ENCODE results near the gene AUTS2. TPM values are rescaled to one million over a fixed set of nuclear protein-coding genes. Genes with fewer than 3 reads are reported as not detected.

The AUTS2 gene
- total and polyA plus RNA-seq, 10 of the 15 experiments (the other 5 are each of a cell fraction or from before 2014, with no cell fraction given): 6.4 to 55.6 (median 21.6) TPM

DNA sequence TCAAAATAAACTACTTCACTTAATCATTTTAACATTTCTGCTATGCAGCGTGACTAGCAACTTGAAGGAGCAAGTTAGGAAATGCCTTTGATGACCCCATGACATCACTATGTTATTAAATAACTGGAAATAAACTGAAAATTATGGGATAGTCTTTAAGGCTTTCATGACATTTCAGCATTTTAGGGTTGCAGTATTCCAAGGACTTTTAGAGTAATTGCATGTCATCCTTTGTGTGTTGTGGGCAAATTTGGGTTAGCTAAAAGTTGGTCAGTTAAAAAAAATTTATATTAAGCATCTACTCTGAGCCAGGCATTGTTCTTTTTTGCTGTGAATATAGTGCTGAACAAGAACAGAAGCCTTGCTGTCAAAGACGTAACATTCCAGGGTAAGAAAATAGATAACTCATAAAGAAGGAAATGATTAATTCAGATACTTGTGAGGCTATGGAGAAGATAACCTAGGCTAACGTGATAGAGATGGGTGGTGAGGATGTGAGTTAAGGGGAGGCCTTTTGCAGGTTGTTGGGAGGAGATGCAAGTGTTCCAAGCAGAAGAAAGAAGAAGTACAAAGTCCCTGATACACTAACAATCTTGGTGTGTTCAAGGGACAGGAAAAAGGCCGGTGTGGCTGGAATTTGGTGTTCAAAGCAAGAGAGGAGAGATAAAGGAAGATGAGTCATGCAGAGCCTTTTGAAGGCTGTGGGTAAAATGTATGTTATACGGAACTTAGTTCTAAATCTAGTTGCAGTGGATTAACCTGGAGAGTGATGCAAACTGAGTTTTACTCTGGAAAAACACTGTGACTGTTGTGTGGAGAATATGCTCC lies 610.2 kb downstream of the AUTS2 start:
- TSS peak; percentile 27 for BruUV-seq (replicated peaks)
- H3K27me3 ChIP-seq (replicated peaks in 1 of 2; ENCODE audit: control insufficient read depth in 2 of 2, insufficient read depth in 2 of 2, low read length in 1 of 2): no peaks in the 10 kb centered on the region
- in situ Hi-C loops (cut with MboI) (no loop called here), intact Hi-C loops (cut with micrococcal nuclease; ENCODE audit: unreplicated experiment) (no loop called here)
- DNase-seq (ENCODE audit: low read depth, low spot score): no peak
- ChIA-PET POLR2A (no interaction called here), RAD21 (ENCODE audit: unreplicated experiment) (no interaction called here), SMC1A (ENCODE audit: uncharacterized antibody, unreplicated experiment) (interaction anchor here (0.9 kb wide), 1 partner anchor 9 kb away, joined by 3 read pairs; no protein-coding TSS in a partner anchor), CTCF (no interaction called here)
- H2AFZ ChIP-seq (ENCODE audit: control insufficient read depth, low read depth, low read length): no peak overlapping the region
- 25% methylated on average over 5 of the region's 5 CpGs for WGBS (ENCODE audit: insufficient coverage, insufficient replicate concordance, low lambda C conversion rate, missing lambda C conversion rate)
- H3K4me1 ChIP-seq (ENCODE audit: control insufficient read depth, insufficient read depth, low read length): no peaks in the 10 kb centered on the region
- H3K9ac ChIP-seq (ENCODE audit: control insufficient read depth, insufficient read depth, low read length): no peak overlapping the region
- no peaks in the 10 kb centered on the region for H4K20me1 ChIP-seq (ENCODE audit: control insufficient read depth, insufficient read depth)
- no peak overlapping the region for H3K4me3 ChIP-seq
- no peak overlapping the region for H3K27ac ChIP-seq (ENCODE audit: control insufficient read depth, insufficient read depth)
- H3K79me2 ChIP-seq (ENCODE audit: control insufficient read depth, insufficient read depth, low read length): no peaks in the 10 kb centered on the region
- H3K36me3 ChIP-seq (ENCODE audit: control insufficient read depth in 2 of 2, insufficient read depth in 2 of 2, low read length in 1 of 2): no peaks in the 10 kb centered on the region
- H3K4me2 ChIP-seq (ENCODE audit: control insufficient read depth, insufficient read depth): no peak overlapping the region
- ATAC-seq: no peak
- H3K9me3 ChIP-seq (replicated peaks; ENCODE audit: control insufficient read depth, insufficient read depth, low read length): no peaks in the 10 kb centered on the region
- no peak for FAIRE-seq
- no peak for TF ChIP-seq ZNF207 (IDR thresholded peaks at IDR 0.05; ENCODE audit: borderline replicate concordance)
- TF ChIP-seq ATF2 (IDR thresholded peaks at IDR 0.05; ENCODE audit: low read length): no peak
- no peak for TF ChIP-seq CREB1 (IDR thresholded peaks at IDR 0.05; ENCODE audit: low read depth)
- TF ChIP-seq HSF1 (IDR thresholded peaks at IDR 0.05; ENCODE audit: low read depth, low read length): no peak
- TF ChIP-seq, protein P1, sequence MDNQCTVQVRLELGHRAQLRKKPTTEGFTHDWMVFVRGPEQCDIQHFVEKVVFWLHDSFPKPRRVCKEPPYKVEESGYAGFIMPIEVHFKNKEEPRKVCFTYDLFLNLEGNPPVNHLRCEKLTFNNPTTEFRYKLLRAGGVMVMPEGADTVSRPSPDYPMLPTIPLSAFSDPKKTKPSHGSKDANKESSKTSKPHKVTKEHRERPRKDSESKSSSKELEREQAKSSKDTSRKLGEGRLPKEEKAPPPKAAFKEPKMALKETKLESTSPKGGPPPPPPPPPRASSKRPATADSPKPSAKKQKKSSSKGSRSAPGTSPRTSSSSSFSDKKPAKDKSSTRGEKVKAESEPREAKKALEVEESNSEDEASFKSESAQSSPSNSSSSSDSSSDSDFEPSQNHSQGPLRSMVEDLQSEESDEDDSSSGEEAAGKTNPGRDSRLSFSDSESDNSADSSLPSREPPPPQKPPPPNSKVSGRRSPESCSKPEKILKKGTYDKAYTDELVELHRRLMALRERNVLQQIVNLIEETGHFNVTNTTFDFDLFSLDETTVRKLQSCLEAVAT (IDR thresholded peaks at IDR 0.05): no peak
- TF ChIP-seq BCL3 (IDR thresholded peaks at IDR 0.05; ENCODE audit: borderline replicate concordance, insufficient read depth, low read depth, low read length, poor library complexity, severe bottlenecking): no peak
- no peak for TF ChIP-seq KLF5 (IDR thresholded peaks at IDR 0.05; ENCODE audit: partially characterized antibody)
- TF ChIP-seq, protein P2, sequence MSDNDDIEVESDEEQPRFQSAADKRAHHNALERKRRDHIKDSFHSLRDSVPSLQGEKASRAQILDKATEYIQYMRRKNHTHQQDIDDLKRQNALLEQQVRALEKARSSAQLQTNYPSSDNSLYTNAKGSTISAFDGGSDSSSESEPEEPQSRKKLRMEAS (IDR thresholded peaks at IDR 0.05; ENCODE audit: low read depth, low read length): no peak
- TF ChIP-seq, protein P3, sequence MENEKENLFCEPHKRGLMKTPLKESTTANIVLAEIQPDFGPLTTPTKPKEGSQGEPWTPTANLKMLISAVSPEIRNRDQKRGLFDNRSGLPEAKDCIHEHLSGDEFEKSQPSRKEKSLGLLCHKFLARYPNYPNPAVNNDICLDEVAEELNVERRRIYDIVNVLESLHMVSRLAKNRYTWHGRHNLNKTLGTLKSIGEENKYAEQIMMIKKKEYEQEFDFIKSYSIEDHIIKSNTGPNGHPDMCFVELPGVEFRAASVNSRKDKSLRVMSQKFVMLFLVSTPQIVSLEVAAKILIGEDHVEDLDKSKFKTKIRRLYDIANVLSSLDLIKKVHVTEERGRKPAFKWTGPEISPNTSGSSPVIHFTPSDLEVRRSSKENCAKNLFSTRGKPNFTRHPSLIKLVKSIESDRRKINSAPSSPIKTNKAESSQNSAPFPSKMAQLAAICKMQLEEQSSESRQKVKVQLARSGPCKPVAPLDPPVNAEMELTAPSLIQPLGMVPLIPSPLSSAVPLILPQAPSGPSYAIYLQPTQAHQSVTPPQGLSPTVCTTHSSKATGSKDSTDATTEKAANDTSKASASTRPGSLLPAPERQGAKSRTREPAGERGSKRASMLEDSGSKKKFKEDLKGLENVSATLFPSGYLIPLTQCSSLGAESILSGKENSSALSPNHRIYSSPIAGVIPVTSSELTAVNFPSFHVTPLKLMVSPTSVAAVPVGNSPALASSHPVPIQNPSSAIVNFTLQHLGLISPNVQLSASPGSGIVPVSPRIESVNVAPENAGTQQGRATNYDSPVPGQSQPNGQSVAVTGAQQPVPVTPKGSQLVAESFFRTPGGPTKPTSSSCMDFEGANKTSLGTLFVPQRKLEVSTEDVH (IDR thresholded peaks at IDR 0.05; ENCODE audit: low read depth, partially characterized antibody): no peak
- no peak for TF ChIP-seq MEF2B (IDR thresholded peaks at IDR 0.05; ENCODE audit: partially characterized antibody, poor library complexity, severe bottlenecking)
- TF ChIP-seq POLR2A (IDR thresholded peaks at IDR 0.05; ENCODE audit: low read depth, low read length): no peak
- TF ChIP-seq SREBF1 (IDR thresholded peaks at IDR 0.05; ENCODE audit: low read length): no peak
- TF ChIP-seq KDM1A (IDR thresholded peaks at IDR 0.05; ENCODE audit: borderline replicate concordance): no peak

Measured in GM12878 (cell line).